Endothelial cell of umbilical vein (primary cell): ENCODE measurements around the gene PSMA8. TPM values are rescaled to one million over a fixed set of nuclear protein-coding genes. Genes with fewer than 3 reads are reported as not detected.
"Not testable (repeated sequence)": the region's sequence is repeated elsewhere in the genome, so short reads cannot be mapped to it uniquely, and the experiment has no call there.

Experiments used
- BruUV-seq: library from RNA; stranded (reverse); fragments of 400-500 nt; replicated peaks from 2 replicates; lab custom pipeline; 2021; lab: Mats Ljungman, UMichigan
- CTCF ChIA-PET: fragments of 300-600, 350-600 bp; sonication (Branson Sonifier 250); formaldehyde crosslinking; loops from one replicate; lab custom pipeline; 2021; ENCODE audit warnings: antibody characterized with exemption, inconsistent platforms; lab: Charles Lee
- POLR2A ChIA-PET: fragments of 300-600, 350-600 bp; sonication (Branson Sonifier 250); formaldehyde crosslinking; loops from one replicate; lab custom pipeline; 2021; ENCODE audit warnings: antibody characterized with exemption, inconsistent platforms; lab: Charles Lee
- DNase-seq: peaks from one replicate; pipeline ENCODE4 v3.0.0-alpha.2; 2011; ENCODE audit warnings: low read depth, low spot score
- FAIRE-seq: peaks from 2 replicates; lab custom pipeline; 2011; peaks lifted over from hg19 to GRCh38; lab: Jason Lieb, UNC
- H2AFZ ChIP-seq: 2 replicates; pipeline ENCODE4 v1.6.0; 2012; ENCODE audit warnings: low read depth, low read length, control low read depth, inconsistent platforms
- H3K27ac ChIP-seq: 2 replicates; pipeline ENCODE4 v1.5.1; 2011; ENCODE audit warnings: low read depth, mild to moderate bottlenecking, control low read depth, low read length, moderate library complexity; ENCODE audit not compliant: insufficient read depth
- H3K27me3 ChIP-seq, 2 experiments: 2 replicates each; pipeline versions ENCODE4 v1.6.0 to v1.6.1; 2011; ENCODE audit warnings: low read length in 2 of 2, mixed read lengths in 1 of 2; ENCODE audit not compliant: control insufficient read depth in 2 of 2, insufficient read depth in 2 of 2
- H3K36me3 ChIP-seq, 2 experiments: 2 replicates in 1 of 2; 3 replicates in 1 of 2; pipeline ENCODE4 v1.5.1; 2011; ENCODE audit warnings: low read length in 2 of 2, mild to moderate bottlenecking in 1 of 2, moderate library complexity in 1 of 2; ENCODE audit not compliant: control insufficient read depth in 2 of 2, insufficient read depth in 2 of 2; ENCODE audit errors: extremely low read depth in 1 of 2
- H3K4me1 ChIP-seq: 3 replicates; pipeline ENCODE4 v1.5.1; 2011; ENCODE audit warnings: mild to moderate bottlenecking, low read length; ENCODE audit not compliant: control insufficient read depth, insufficient read depth; ENCODE audit errors: extremely low read depth
- H3K4me2 ChIP-seq: 2 replicates; pipeline ENCODE4 v1.6.1; 2011; ENCODE audit warnings: low read length, control low read depth, mixed read lengths; ENCODE audit not compliant: insufficient read depth
- H3K4me3 ChIP-seq, 3 experiments: fragments of 200-600 bp in 1 of 3; sonication (generic), shearing (Covaris generic) in 1 of 3; replicated peaks in 1 of 3; 2 replicates each; pipeline ENCODE4 v1.5.1; 2011 to 2016; ENCODE audit warnings: control low read depth in 3 of 3, low read length in 3 of 3, mild to moderate bottlenecking in 2 of 3, inconsistent platforms in 1 of 3, low read depth in 1 of 3, moderate library complexity in 1 of 3; ENCODE audit not compliant: insufficient read depth in 1 of 3
- H3K79me2 ChIP-seq: 2 replicates; pipeline ENCODE4 v1.6.0; 2012; ENCODE audit warnings: low read length, inconsistent platforms; ENCODE audit not compliant: control insufficient read depth, insufficient read depth
- H3K9ac ChIP-seq: replicated peaks from 2 replicates; pipeline ENCODE3; 2011; ENCODE audit warnings: low read length, control low read depth; ENCODE audit not compliant: insufficient read depth; ENCODE audit errors: extremely low read depth
- H3K9me1 ChIP-seq: replicated peaks from 3 replicates; pipeline ENCODE4 v1.6.0; 2011; ENCODE audit warnings: mild to moderate bottlenecking, low read length; ENCODE audit not compliant: control insufficient read depth, insufficient read depth; ENCODE audit errors: extremely low read depth
- H3K9me3 ChIP-seq: replicated peaks from 2 replicates; pipeline ENCODE4 v1.5.1; 2012; ENCODE audit warnings: low read length, inconsistent platforms; ENCODE audit not compliant: control insufficient read depth, insufficient read depth
- H4K20me1 ChIP-seq: replicated peaks from 2 replicates; pipeline ENCODE3; 2011; ENCODE audit warnings: mild to moderate bottlenecking, low read length; ENCODE audit not compliant: control insufficient read depth, insufficient read depth; ENCODE audit errors: extremely low read depth
- EZH2 ChIP-seq: IDR thresholded peaks from 2 replicates; pipeline ENCODE4 v1.6.1; 2012; ENCODE audit warnings: borderline replicate concordance, low read depth, mild to moderate bottlenecking, moderate library complexity, low read length, inconsistent platforms; ENCODE audit not compliant: severe bottlenecking
- FOS ChIP-seq: IDR thresholded peaks from 2 replicates; pipeline ENCODE4 v1.6.1; 2011; ENCODE audit warnings: mild to moderate bottlenecking, low read length, moderate library complexity, borderline replicate concordance; ENCODE audit not compliant: insufficient read depth
- JUN ChIP-seq: IDR thresholded peaks from 2 replicates; pipeline ENCODE4 v1.6.1; 2011; ENCODE audit warnings: borderline replicate concordance, low read depth; ENCODE audit not compliant: insufficient read length, insufficient read depth
- MAX ChIP-seq: IDR thresholded peaks from 2 replicates; pipeline ENCODE4 v1.6.1; 2011; ENCODE audit not compliant: insufficient read depth, insufficient read length
- POLR2A ChIP-seq: IDR thresholded peaks from 2 replicates; pipeline ENCODE4 v1.6.1; 2012; ENCODE audit warnings: low read depth, mild to moderate bottlenecking, control low read depth, low read length
- POLR2AphosphoS5 ChIP-seq: IDR thresholded peaks from 2 replicates; pipeline ENCODE4 v1.6.1; 2012; ENCODE audit warnings: low read depth, mild to moderate bottlenecking, control low read depth, low read length, moderate library complexity; ENCODE audit not compliant: insufficient read depth
- dilution Hi-C: fragments of 300-500 bp; cut with MboI; formaldehyde crosslinking; loops from one replicate; pipeline ENCODE4 v1.15.0; 2019; ENCODE audit warnings: low sequenced_read_pairs; ENCODE audit not compliant: extremely low pct_ligation_motif_present
- intact Hi-C: fragments of 100-400 bp; cut with micrococcal nuclease; formaldehyde crosslinking; loops from one replicate; pipeline ENCODE4 v1.10.0; 2022
- polyA plus RNA-seq, 4 experiments: library from polyadenylated mRNA; depleted of rRNA in 3 of 4; stranded (reverse) in 3 of 4; unstranded in 1 of 4; fragments of >200 nt; gene quantifications; 2 replicates each; pipeline versions ENCODE4 v1.2.1 to v1.2.3, GENCODE V29; 2011 to 2012; ENCODE audit warnings: missing spikeins in 1 of 4
- total RNA-seq: library from RNA; stranded (reverse); gene quantifications from 2 replicates; pipeline ENCODE4 v1.2.3, GENCODE V29; 2021

PSMA8 gene
- total and polyA plus RNA-seq, 2 donors (not counting 3 experiments of a cell fraction or from before 2014, with no cell fraction given) = not detected

DNA sequence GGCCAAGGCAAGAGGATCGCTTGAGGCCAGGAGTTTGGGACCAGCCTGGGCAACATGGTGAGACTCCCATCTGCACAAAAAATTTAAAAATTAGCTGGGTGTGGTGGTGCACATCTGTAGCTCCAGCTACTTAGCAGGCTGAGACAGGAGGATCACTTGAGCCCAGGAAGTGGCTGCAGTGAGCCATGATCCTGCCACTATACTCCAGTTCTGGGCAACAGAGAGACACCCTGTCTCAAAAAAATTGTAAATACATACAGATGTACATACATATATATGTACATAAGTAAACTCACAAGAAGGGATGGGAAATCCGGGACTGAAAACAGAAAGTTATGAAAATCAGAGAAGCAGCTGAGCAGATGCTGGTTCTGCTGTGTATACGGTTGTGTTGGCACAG, 62.9 kb downstream of the PSMA8 start:
- FAIRE-seq (no peak), DNase-seq (no peak)
- no peak for TF ChIP-seq MAX
- no peak for TF ChIP-seq POLR2A
- no peak for TF ChIP-seq FOS
- TF ChIP-seq JUN = no peak
- no peak for TF ChIP-seq EZH2
- TF ChIP-seq POLR2AphosphoS5 = no peak
- H3K4me3 ChIP-seq = no peak overlapping the region
- intact Hi-C loops = no loop called here
- H3K27ac ChIP-seq = no peak overlapping the region
- no peaks in the 10 kb centered on the region for H3K79me2 ChIP-seq
- ChIA-PET CTCF (no interaction called here), POLR2A (no interaction called here)
- H3K27me3 ChIP-seq = no peaks in the 10 kb centered on the region
- no peaks in the 10 kb centered on the region for H3K36me3 ChIP-seq
- dilution Hi-C loops = no loop called here
- H3K4me2 ChIP-seq = no peak overlapping the region
- H4K20me1 ChIP-seq = no peaks in the 10 kb centered on the region
- H2AFZ ChIP-seq = no peak overlapping the region
- no peaks in the 10 kb centered on the region for H3K4me1 ChIP-seq
- no peaks in the 10 kb centered on the region for H3K9me1 ChIP-seq
- BruUV-seq = no TSS peak
- H3K9ac ChIP-seq = no peak overlapping the region
- no peaks in the 10 kb centered on the region for H3K9me3 ChIP-seq

GRCh38 chr18:26202001-26202400, 68.3 kb downstream of the PSMA8 start:
- H3K9ac ChIP-seq, POLR2A ChIA-PET, H4K20me1 ChIP-seq, H2AFZ ChIP-seq, dilution Hi-C loops, FAIRE-seq, H3K36me3 ChIP-seq, H3K4me2 ChIP-seq, CTCF ChIA-PET, H3K4me1 ChIP-seq, H3K79me2 ChIP-seq, H3K9me3 ChIP-seq, H3K4me3 ChIP-seq, H3K9me1 ChIP-seq, H3K27ac ChIP-seq, H3K27me3 ChIP-seq, DNase-seq, BruUV-seq, intact Hi-C loops: not testable (repeated sequence)
